Mesendoderm (in vitro differentiated cells): Measurements from ENCODE around the gene OR52N5.

ENCODE experiments used
- DNase-seq: peaks from one replicate; pipeline ENCODE4 v3.0.0; 2013
- H2AK5ac ChIP-seq: 2 replicates; pipeline ENCODE4 v1.6.1; 2013; ENCODE audit warnings: low read length, inconsistent platforms
- H2BK120ac ChIP-seq: 2 replicates; pipeline ENCODE4 v1.6.1; 2013; ENCODE audit warnings: low read depth, mild to moderate bottlenecking, low read length, moderate library complexity, mixed read lengths
- H2BK15ac ChIP-seq: replicated peaks from 2 replicates; pipeline ENCODE4 v1.6.1; 2013; ENCODE audit warnings: low read depth, mild to moderate bottlenecking, moderate library complexity
- H2BK5ac ChIP-seq: 2 replicates; pipeline ENCODE4 v1.6.1; 2013; ENCODE audit warnings: low read length, inconsistent platforms
- H3K18ac ChIP-seq: 2 replicates; pipeline ENCODE4 v1.6.1; 2013; ENCODE audit warnings: mild to moderate bottlenecking, low read length, mixed read lengths
- H3K23ac ChIP-seq: one replicate; pipeline ENCODE4 v1.6.1; 2013; ENCODE audit warnings: low read length
- H3K27ac ChIP-seq: 2 replicates; pipeline ENCODE4 v1.5.1; 2013; ENCODE audit warnings: low read depth, mild to moderate bottlenecking, inconsistent platforms, low read length, moderate library complexity
- H3K27me3 ChIP-seq: 2 replicates; pipeline ENCODE4 v1.6.1; 2013; ENCODE audit warnings: low read length, control low read depth, mild to moderate bottlenecking, inconsistent platforms; ENCODE audit not compliant: insufficient read depth, poor library complexity
- H3K36me3 ChIP-seq: 2 replicates; pipeline ENCODE4 v1.6.1; 2013; ENCODE audit warnings: low read length, inconsistent platforms; ENCODE audit not compliant: control insufficient read depth, insufficient read depth
- H3K4ac ChIP-seq: one replicate; pipeline ENCODE4 v1.6.1; 2013; ENCODE audit warnings: low read depth, mild to moderate bottlenecking, low read length, moderate library complexity
- H3K4me1 ChIP-seq: 2 replicates; pipeline ENCODE4 v1.6.1; 2013; ENCODE audit warnings: low read depth, low read length, inconsistent platforms; ENCODE audit not compliant: control insufficient read depth
- H3K4me2 ChIP-seq: 2 replicates; pipeline ENCODE4 v1.6.1; 2013; ENCODE audit warnings: low read length
- H3K4me3 ChIP-seq: 2 replicates; pipeline ENCODE4 v1.5.1; 2013; ENCODE audit warnings: mild to moderate bottlenecking, low read length
- H3K56ac ChIP-seq: one replicate; pipeline ENCODE4 v1.6.1; 2013; ENCODE audit warnings: low read length
- H3K79me1 ChIP-seq: 2 replicates; pipeline ENCODE4 v1.6.1; 2013; ENCODE audit warnings: low read length, inconsistent platforms
- H3K79me2 ChIP-seq: 2 replicates; pipeline ENCODE4 v1.6.1; 2013; ENCODE audit warnings: mild to moderate bottlenecking, low read length; ENCODE audit not compliant: control insufficient read depth, insufficient read depth
- H3K9ac ChIP-seq: 2 replicates; pipeline ENCODE4 v1.6.1; 2013; ENCODE audit warnings: low read length, inconsistent platforms
- H4K5ac ChIP-seq: one replicate; pipeline ENCODE4 v1.6.1; 2013; ENCODE audit warnings: low read length
- H4K8ac ChIP-seq: one replicate; pipeline ENCODE4 v1.6.1; 2013; ENCODE audit warnings: low read depth, mild to moderate bottlenecking, control low read depth, low read length, moderate library complexity
- WGBS: extraction: QIAGEN DNeasy Blood & Tissue Kit; methylation state at CpG from one replicate; pipeline ENCODE4 v1.1.7; 2013; ENCODE audit warnings: low lambda C conversion rate, missing lambda C conversion rate; ENCODE audit not compliant: insufficient coverage; ENCODE audit errors: extremely low coverage; 5-methylcytosine and 5-hydroxymethylcytosine counted together

OR52N5 gene

GRCh38 chr11:5767056-5767455 is 16.1 kb downstream of the OR52N5 start:
- no CpG with 5 or more reads among the region's 1 CpG for WGBS

GRCh38 chr11:5753943-5754342 is 29.2 kb downstream of the OR52N5 start, which contains the start of gene OR52N4:
Gene OR52N4, plus strand, starts transcription at chr11:5754243. Its CDS starts 498 bp downstream, at chr11:5754741.
- Histone ChIP-seq H3K4me3 (no peak within 1 kb of the TSS), H3K79me2 (no peaks in the 10 kb centered on the region), H3K36me3 (no peaks in the 10 kb centered on the region), H3K27ac (no peak within 1 kb of the TSS), H3K79me1 (no peaks in the 10 kb centered on the region), H3K4me1 (no peaks in the 10 kb centered on the region), H3K9ac (no peak within 1 kb of the TSS), H2BK15ac (no peak within 1 kb of the TSS), H3K4me2 (no peak within 1 kb of the TSS), H3K27me3 (no peaks in the 10 kb centered on the region), H2BK5ac (no peak within 1 kb of the TSS), H4K5ac (no peak within 1 kb of the TSS), H3K56ac (no peak within 1 kb of the TSS), H3K23ac (no peak within 1 kb of the TSS), H3K4ac (no peak within 1 kb of the TSS), H4K8ac (no peak within 1 kb of the TSS), H3K18ac (no peak within 1 kb of the TSS), H2BK120ac (no peak within 1 kb of the TSS), H2AK5ac (no peak within 1 kb of the TSS)
- DNase-seq, result no peak
- no CpG with 5 or more reads among the region's 1 CpG for WGBS

More at GRCh38 chr11:5767056-5767455, 16.1 kb downstream of the OR52N5 start:
- Histone ChIP-seq H3K9ac (no peak overlapping the region), H3K4me3 (no peak overlapping the region), H3K4ac (no peak overlapping the region), H2BK15ac (no peak overlapping the region), H4K8ac (no peak overlapping the region), H2AK5ac (no peak overlapping the region), H3K79me1 (no peaks in the 10 kb centered on the region), H4K5ac (no peak overlapping the region), H3K27me3 (no peaks in the 10 kb centered on the region), H3K23ac (no peak overlapping the region), H2BK120ac (no peak overlapping the region), H3K4me1 (no peaks in the 10 kb centered on the region), H3K36me3 (no peaks in the 10 kb centered on the region), H3K4me2 (no peak overlapping the region), H3K18ac (no peak overlapping the region), H3K79me2 (no peaks in the 10 kb centered on the region), H2BK5ac (no peak overlapping the region), H3K56ac (no peak overlapping the region), H3K27ac (no peak overlapping the region)
- DNase-seq, result no peak

- H4K8ac ChIP-seq, result no peak overlapping the region
- H3K56ac ChIP-seq, result no peak overlapping the region
- H3K9ac ChIP-seq, result no peak overlapping the region
- H3K4me2 ChIP-seq, result no peak overlapping the region
- no peak overlapping the region for H3K23ac ChIP-seq
- no peak for DNase-seq
- no peak overlapping the region for H2BK5ac ChIP-seq
- H3K4me3 ChIP-seq, result no peak overlapping the region
- H3K27me3 ChIP-seq, result no peaks in the 10 kb centered on the region
- no peaks in the 10 kb centered on the region for H3K79me2 ChIP-seq
- H2AK5ac ChIP-seq, result no peak overlapping the region
- no peak overlapping the region for H3K4ac ChIP-seq
- no peak overlapping the region for H4K5ac ChIP-seq
- WGBS, result 100% methylated on average over 1 of the region's 3 CpGs
- H3K27ac ChIP-seq, result no peak overlapping the region
- no peak overlapping the region for H2BK15ac ChIP-seq
- no peak overlapping the region for H3K18ac ChIP-seq
- H3K36me3 ChIP-seq, result no peaks in the 10 kb centered on the region
- H2BK120ac ChIP-seq, result no peak overlapping the region
- H3K79me1 ChIP-seq, result no peaks in the 10 kb centered on the region
- no peaks in the 10 kb centered on the region for H3K4me1 ChIP-seq
Observed at GRCh38 chr11:5749836-5750235, 33.3 kb downstream of the OR52N5 start.

- Histone ChIP-seq H2BK15ac (no peak overlapping the region), H3K27ac (no peak overlapping the region), H3K79me2 (no peaks in the 10 kb centered on the region), H2BK5ac (no peak overlapping the region), H3K27me3 (no peaks in the 10 kb centered on the region), H3K9ac (no peak overlapping the region), H3K4me2 (no peak overlapping the region), H4K5ac (no peak overlapping the region), H3K18ac (no peak overlapping the region), H3K23ac (no peak overlapping the region), H3K56ac (no peak overlapping the region), H2AK5ac (no peak overlapping the region), H3K4me3 (no peak overlapping the region), H2BK120ac (no peak overlapping the region), H3K4me1 (no peaks in the 10 kb centered on the region), H4K8ac (no peak overlapping the region), H3K36me3 (no peaks in the 10 kb centered on the region), H3K4ac (no peak overlapping the region), H3K79me1 (no peaks in the 10 kb centered on the region)
- WGBS, result no CpG with 5 or more reads among the region's 3 CpGs
- DNase-seq, result no peak
Observed at GRCh38 chr11:5746614-5747013, 36.5 kb downstream of the OR52N5 start.

GRCh38 chr11:5738431-5738830 is 44.7 kb downstream of the OR52N5 start:
- H4K8ac ChIP-seq, result no peak overlapping the region
- no CpG with 5 or more reads among the region's 1 CpG for whole genome bisulfite sequencing
- no peak for DNase-seq
- H3K79me2 ChIP-seq, result no peaks in the 10 kb centered on the region
- no peak overlapping the region for H4K5ac ChIP-seq
- H3K23ac ChIP-seq, result no peak overlapping the region
- no peak overlapping the region for H3K4ac ChIP-seq
- H2BK120ac ChIP-seq, result no peak overlapping the region
- H3K27ac ChIP-seq, result no peak overlapping the region
- no peaks in the 10 kb centered on the region for H3K4me1 ChIP-seq
- no peak overlapping the region for H2BK5ac ChIP-seq
- H3K56ac ChIP-seq, result no peak overlapping the region
- H3K79me1 ChIP-seq, result no peaks in the 10 kb centered on the region
- no peak overlapping the region for H2AK5ac ChIP-seq
- H2BK15ac ChIP-seq, result no peak overlapping the region
- H3K4me3 ChIP-seq, result no peak overlapping the region
- no peaks in the 10 kb centered on the region for H3K36me3 ChIP-seq
- H3K18ac ChIP-seq, result no peak overlapping the region
- no peak overlapping the region for H3K9ac ChIP-seq
- no peaks in the 10 kb centered on the region for H3K27me3 ChIP-seq
- H3K4me2 ChIP-seq, result no peak overlapping the region

GRCh38 chr11:5737670-5738392 is 45.3 kb downstream of the OR52N5 start:
- H3K9ac ChIP-seq, result no peak overlapping the region
- H4K8ac ChIP-seq, result no peak overlapping the region
- no peak overlapping the region for H3K4ac ChIP-seq
- no peak overlapping the region for H3K56ac ChIP-seq
- no peak overlapping the region for H2AK5ac ChIP-seq
- no peaks in the 10 kb centered on the region for H3K79me2 ChIP-seq
- no peak overlapping the region for H2BK15ac ChIP-seq
- H3K27ac ChIP-seq, result no peak overlapping the region
- H4K5ac ChIP-seq, result no peak overlapping the region
- no CpG with 5 or more reads among the region's 6 CpGs for WGBS
- no peak overlapping the region for H3K18ac ChIP-seq
- H3K4me3 ChIP-seq, result no peak overlapping the region
- DNase-seq, result no peak
- H3K23ac ChIP-seq, result no peak overlapping the region
- no peaks in the 10 kb centered on the region for H3K79me1 ChIP-seq
- H3K27me3 ChIP-seq, result no peaks in the 10 kb centered on the region
- no peak overlapping the region for H2BK120ac ChIP-seq
- no peaks in the 10 kb centered on the region for H3K36me3 ChIP-seq
- no peak overlapping the region for H3K4me2 ChIP-seq
- H2BK5ac ChIP-seq, result no peak overlapping the region
- no peaks in the 10 kb centered on the region for H3K4me1 ChIP-seq
